H1 (cell line): ENCODE measurements around the gene VGLL1. TPM values are rescaled to one million over a fixed set of nuclear protein-coding genes. Genes with fewer than 3 reads are reported as not detected.

ENCODE experiments used
- CTCF ChIA-PET: fragments of 300-600 bp; sonication (Branson Sonifier 250); formaldehyde crosslinking; loops from one replicate; lab custom pipeline; 2021; ENCODE audit not compliant: partially characterized antibody; lab: Charles Lee
- POLR2A ChIA-PET: fragments of 300-600 bp; sonication (Branson Sonifier 250); formaldehyde crosslinking; loops from one replicate; lab custom pipeline; 2021; ENCODE audit warnings: inconsistent platforms; ENCODE audit not compliant: partially characterized antibody; lab: Charles Lee
- DNase-seq, 2 experiments: peaks; one replicate each; pipeline versions ENCODE4 v3.0.0 to v3.0.0-alpha.2; 2010 to 2022; ENCODE audit warnings: low spot score in 2 of 2, low read depth in 1 of 2, mixed read lengths in 1 of 2
- FAIRE-seq: peaks from 2 replicates; lab custom pipeline; 2011; peaks lifted over from hg19 to GRCh38; lab: Jason Lieb, UNC
- H2AFZ ChIP-seq: 2 replicates; pipeline ENCODE4 v1.8.1; 2012; ENCODE audit warnings: low read length, inconsistent platforms
- H2AK5ac ChIP-seq: 2 replicates; pipeline ENCODE4 v1.6.1; 2013; ENCODE audit warnings: low read depth, low read length
- H2BK120ac ChIP-seq: replicated peaks from 2 replicates; pipeline ENCODE3; 2013; ENCODE audit warnings: low read depth, low read length, inconsistent platforms
- H2BK12ac ChIP-seq: 2 replicates; pipeline ENCODE4 v1.6.1; 2013; ENCODE audit warnings: low read depth, low read length
- H2BK15ac ChIP-seq: 2 replicates; pipeline ENCODE4 v1.6.1; 2013; ENCODE audit warnings: low read length
- H2BK20ac ChIP-seq: 2 replicates; pipeline ENCODE4 v1.6.1; 2013; ENCODE audit warnings: low read length
- H2BK5ac ChIP-seq: 2 replicates; pipeline ENCODE4 v1.6.1; 2013; ENCODE audit warnings: low read depth, low read length
- H3K14ac ChIP-seq: 2 replicates; pipeline ENCODE4 v1.6.1; 2013; ENCODE audit warnings: inconsistent platforms; ENCODE audit not compliant: insufficient read length
- H3K18ac ChIP-seq: 2 replicates; pipeline ENCODE4 v1.6.1; 2013; ENCODE audit warnings: low read length; ENCODE audit errors: extremely low read depth
- H3K23ac ChIP-seq: 2 replicates; pipeline ENCODE4 v1.6.1; 2013; ENCODE audit warnings: inconsistent platforms; ENCODE audit not compliant: insufficient read length
- H3K23me2 ChIP-seq: 2 replicates; pipeline ENCODE4 v1.6.1; 2013; ENCODE audit warnings: low read depth, low read length
- H3K27ac ChIP-seq: 2 replicates; pipeline ENCODE4 v1.6.1; 2011; ENCODE audit warnings: low read depth, low read length, inconsistent platforms
- H3K27me3 ChIP-seq, 4 experiments: replicated peaks in 1 of 4; 1 replicate in 1 of 4; 2 replicates in 3 of 4; pipeline versions ENCODE4 v1.6.1 to v1.8.1; 2011 to 2013; ENCODE audit warnings: low read length in 3 of 4, mild to moderate bottlenecking in 3 of 4, inconsistent platforms in 2 of 4, mixed read lengths in 2 of 4, moderate library complexity in 1 of 4; ENCODE audit not compliant: control insufficient read depth in 3 of 4, insufficient read depth in 3 of 4; ENCODE audit errors: extremely low read depth in 1 of 4
- H3K36me3 ChIP-seq, 4 experiments: 2 replicates each; pipeline versions ENCODE4 v1.6.1 to v1.8.1; 2011 to 2013; ENCODE audit warnings: mild to moderate bottlenecking in 4 of 4, low read length in 3 of 4, moderate library complexity in 2 of 4, control low read depth in 1 of 4, inconsistent platforms in 1 of 4; ENCODE audit not compliant: insufficient read depth in 4 of 4, control insufficient read depth in 2 of 4
- H3K4ac ChIP-seq: replicated peaks from 2 replicates; pipeline ENCODE3; 2013; ENCODE audit warnings: low read length, low read depth, mixed read lengths, inconsistent platforms; ENCODE audit not compliant: insufficient read length
- H3K4me1 ChIP-seq, 4 experiments: replicated peaks in 1 of 4; 1 replicate in 1 of 4; 2 replicates in 3 of 4; pipeline versions ENCODE4 v1.6.1 to v1.8.1; 2011 to 2013; ENCODE audit warnings: low read length in 3 of 4, inconsistent platforms in 2 of 4, mixed read lengths in 1 of 4; ENCODE audit not compliant: insufficient read depth in 4 of 4, control insufficient read depth in 3 of 4
- H3K4me2 ChIP-seq, 2 experiments: 2 replicates each; pipeline versions ENCODE4 v1.6.1 to v1.8.1; 2011 to 2013; ENCODE audit warnings: low read depth in 2 of 2, low read length in 2 of 2, control low read depth in 1 of 2, inconsistent platforms in 1 of 2, mild to moderate bottlenecking in 1 of 2; ENCODE audit not compliant: insufficient read depth in 1 of 2
- H3K4me3 ChIP-seq, 4 experiments: fragments of 200-600, 300-600 bp in 1 of 4; sonication (generic), shearing (Covaris generic), sonication (Bioruptor Twin) in 1 of 4; 2 replicates each; pipeline versions ENCODE4 v1.5.1 to v1.8.1; 2011 to 2016; ENCODE audit warnings: low read length in 4 of 4, low read depth in 3 of 4, control low read depth in 2 of 4, inconsistent platforms in 2 of 4, mild to moderate bottlenecking in 2 of 4, mixed read lengths in 1 of 4, moderate library complexity in 1 of 4; ENCODE audit not compliant: insufficient read depth in 2 of 4; ENCODE audit errors: extremely low read depth in 1 of 4
- H3K56ac ChIP-seq: replicated peaks from 2 replicates; pipeline ENCODE3; 2013; ENCODE audit warnings: low read depth, mild to moderate bottlenecking, mixed read lengths, low read length, inconsistent platforms; ENCODE audit not compliant: insufficient read length
- H3K79me1 ChIP-seq: 2 replicates; pipeline ENCODE4 v1.6.1; 2013; ENCODE audit warnings: low read depth, low read length, control low read depth
- H3K79me2 ChIP-seq, 2 experiments: 2 replicates each; pipeline versions ENCODE4 v1.6.1 to v1.8.1; 2012 to 2013; ENCODE audit warnings: low read length in 2 of 2, mild to moderate bottlenecking in 2 of 2, inconsistent platforms in 1 of 2; ENCODE audit not compliant: insufficient read depth in 2 of 2, control insufficient read depth in 1 of 2
- H3K9ac ChIP-seq, 4 experiments: replicated peaks in 1 of 4; 1 replicate in 1 of 4; 2 replicates in 3 of 4; pipeline versions ENCODE4 v1.6.1 to v1.8.1; 2011 to 2013; ENCODE audit warnings: low read depth in 3 of 4, low read length in 3 of 4, control low read depth in 2 of 4, mild to moderate bottlenecking in 2 of 4, moderate library complexity in 2 of 4, inconsistent platforms in 1 of 4; ENCODE audit errors: extremely low read depth in 1 of 4
- H3K9me3 ChIP-seq, 2 experiments: 2 replicates each; pipeline versions ENCODE4 v1.6.1 to v1.8.1; 2012 to 2013; ENCODE audit warnings: mild to moderate bottlenecking in 2 of 2, moderate library complexity in 2 of 2, control low read depth in 1 of 2, inconsistent platforms in 1 of 2, low read depth in 1 of 2, low read length in 1 of 2, mixed read lengths in 1 of 2; ENCODE audit not compliant: insufficient read depth in 2 of 2
- H4K20me1 ChIP-seq, 2 experiments: replicated peaks in 1 of 2; 2 replicates each; pipeline versions ENCODE3 to v1.8.1; 2011 to 2013; ENCODE audit warnings: inconsistent platforms in 2 of 2, low read length in 2 of 2, mild to moderate bottlenecking in 1 of 2; ENCODE audit not compliant: insufficient read depth in 2 of 2, control insufficient read depth in 1 of 2
- H4K5ac ChIP-seq: 2 replicates; pipeline ENCODE4 v1.6.1; 2013; ENCODE audit warnings: low read length, low read depth, mixed read lengths, inconsistent platforms; ENCODE audit not compliant: insufficient read length
- H4K8ac ChIP-seq: 2 replicates; pipeline ENCODE4 v1.8.0; 2013; ENCODE audit warnings: mild to moderate bottlenecking, moderate library complexity, low read length, inconsistent platforms; ENCODE audit not compliant: insufficient read depth; ENCODE audit errors: extremely low read depth
- H4K91ac ChIP-seq: replicated peaks from 2 replicates; pipeline ENCODE3; 2013; ENCODE audit warnings: low read length, mixed read lengths, inconsistent platforms; ENCODE audit not compliant: insufficient read length
- SP1 ChIP-seq: IDR thresholded peaks from 2 replicates; pipeline ENCODE4 v1.6.1; 2011; ENCODE audit warnings: low read depth, low read length
- WGBS, 2 experiments: shearing (Covaris generic) in 1 of 2; methylation state at CpG; one replicate each; pipeline versions ENCODE4 v1.1.6 to v1.1.7; 2013 to 2015; ENCODE audit warnings: low lambda C conversion rate in 2 of 2, mixed read lengths in 2 of 2, inconsistent platforms in 1 of 2, low coverage in 1 of 2, missing lambda C conversion rate in 1 of 2; ENCODE audit not compliant: insufficient replicate concordance in 2 of 2, insufficient coverage in 1 of 2, insufficient read length in 1 of 2; ENCODE audit errors: extremely low coverage in 1 of 2, missing lambda C conversion rate in 1 of 2; 5-methylcytosine and 5-hydroxymethylcytosine counted together
- polyA plus RNA-seq, 7 experiments: library from polyadenylated mRNA; depleted of rRNA in 3 of 7; stranded (reverse) in 5 of 7; unstranded in 2 of 7; fragments of >200 nt in 5 of 7; fragments of 200-250 nt in 2 of 7; gene quantifications; 1 replicate in 5 of 7; 2 replicates in 1 of 7; 4 replicates in 1 of 7; pipeline versions ENCODE4 v1.2.1 to v1.2.3, GENCODE V29; 2011 to 2013; ENCODE audit warnings: missing spikeins in 2 of 7, mixed read lengths in 2 of 7
- total RNA-seq: library from RNA; stranded (reverse); fragmentation: NEBNext Ultra II Directional; extraction: Animal tissue kit (Norgen Biotek cat#: 25700); gene quantifications from 2 replicates; pipeline ENCODE4 v1.2.1, GENCODE V29; 2021
- TF ChIP-seq, protein P1 (sequence below), 3 experiments: IDR thresholded peaks; 1 replicate in 2 of 3; 2 replicates in 1 of 3; pipeline versions ENCODE4 v1.5.1 to v1.6.1; 2011; ENCODE audit warnings: low read length in 3 of 3, mild to moderate bottlenecking in 3 of 3, inconsistent platforms in 2 of 3, low read depth in 1 of 3, moderate library complexity in 1 of 3; ENCODE audit not compliant: insufficient read depth in 1 of 3; ENCODE audit errors: control extremely low read depth in 1 of 3

Gene VGLL1
- total and polyA plus RNA-seq, 2 of the 8 experiments (the other 6 are each of a cell fraction or from before 2014, with no cell fraction given) = not detected

DNA sequence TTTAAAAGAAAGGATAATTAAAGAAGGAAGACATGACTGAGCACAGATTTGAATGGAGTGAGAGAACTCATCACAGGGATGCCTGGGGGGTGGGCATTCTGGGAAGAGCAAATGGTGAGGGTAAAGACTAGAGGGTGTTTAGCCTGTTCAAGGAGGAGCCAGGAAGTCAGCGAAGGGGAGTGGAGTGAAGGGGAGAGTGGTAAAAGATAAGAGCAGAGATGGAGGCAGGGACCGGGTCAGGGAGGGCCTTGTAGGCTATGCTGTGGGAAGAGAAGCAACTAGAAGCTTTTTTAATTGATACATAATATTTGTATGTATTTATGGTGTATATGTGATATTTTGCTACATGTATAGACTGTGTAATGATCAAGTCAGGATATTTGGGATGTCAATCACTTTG, 2.2 kb upstream of the VGLL1 start:
- no peak overlapping the region for H4K91ac ChIP-seq
- H3K4me3 ChIP-seq = no peak overlapping the region
- ChIA-PET POLR2A (no interaction called here), CTCF (no interaction called here)
- H4K8ac ChIP-seq = no peak overlapping the region
- H2BK120ac ChIP-seq = no peak overlapping the region
- no peak overlapping the region for H2BK12ac ChIP-seq
- H3K4me2 ChIP-seq = no peak overlapping the region
- no peaks in the 10 kb centered on the region for H3K4me1 ChIP-seq
- no peaks in the 10 kb centered on the region for H3K23me2 ChIP-seq
- H3K79me2 ChIP-seq = no peaks in the 10 kb centered on the region
- H3K18ac ChIP-seq = no peak overlapping the region
- H4K5ac ChIP-seq = no peak overlapping the region
- H2BK5ac ChIP-seq = no peak overlapping the region
- no peaks in the 10 kb centered on the region for H3K36me3 ChIP-seq
- H3K9ac ChIP-seq = no peak overlapping the region
- H2BK15ac ChIP-seq = no peak overlapping the region
- H3K79me1 ChIP-seq = no peaks in the 10 kb centered on the region
- no peak overlapping the region for H3K14ac ChIP-seq
- H3K23ac ChIP-seq = no peak overlapping the region
- no peaks in the 10 kb centered on the region for H3K27me3 ChIP-seq
- DNase-seq = no peak
- FAIRE-seq = no peak
- 67% methylated on average over 1 of the region's 2 CpGs; no CpG with 5 or more reads in 1 of the 2 experiments for WGBS, 2 experiments
- H3K27ac ChIP-seq = no peak overlapping the region
- peak; percentile 66; the same call in 1 of the 2 replicates for TF ChIP-seq SP1
- TF ChIP-seq, protein P1, sequence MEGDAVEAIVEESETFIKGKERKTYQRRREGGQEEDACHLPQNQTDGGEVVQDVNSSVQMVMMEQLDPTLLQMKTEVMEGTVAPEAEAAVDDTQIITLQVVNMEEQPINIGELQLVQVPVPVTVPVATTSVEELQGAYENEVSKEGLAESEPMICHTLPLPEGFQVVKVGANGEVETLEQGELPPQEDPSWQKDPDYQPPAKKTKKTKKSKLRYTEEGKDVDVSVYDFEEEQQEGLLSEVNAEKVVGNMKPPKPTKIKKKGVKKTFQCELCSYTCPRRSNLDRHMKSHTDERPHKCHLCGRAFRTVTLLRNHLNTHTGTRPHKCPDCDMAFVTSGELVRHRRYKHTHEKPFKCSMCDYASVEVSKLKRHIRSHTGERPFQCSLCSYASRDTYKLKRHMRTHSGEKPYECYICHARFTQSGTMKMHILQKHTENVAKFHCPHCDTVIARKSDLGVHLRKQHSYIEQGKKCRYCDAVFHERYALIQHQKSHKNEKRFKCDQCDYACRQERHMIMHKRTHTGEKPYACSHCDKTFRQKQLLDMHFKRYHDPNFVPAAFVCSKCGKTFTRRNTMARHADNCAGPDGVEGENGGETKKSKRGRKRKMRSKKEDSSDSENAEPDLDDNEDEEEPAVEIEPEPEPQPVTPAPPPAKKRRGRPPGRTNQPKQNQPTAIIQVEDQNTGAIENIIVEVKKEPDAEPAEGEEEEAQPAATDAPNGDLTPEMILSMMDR (IDR thresholded peaks at IDR 0.05; ENCODE audit: control extremely low read depth in 1 of 3, insufficient read depth in 1 of 3, low read depth in 1 of 3, low read length in 3 of 3) = no peak
- no peak overlapping the region for H3K56ac ChIP-seq
- no peak overlapping the region for H2AK5ac ChIP-seq
- no peak overlapping the region for H2BK20ac ChIP-seq
- H4K20me1 ChIP-seq = no peaks in the 10 kb centered on the region
- no peak overlapping the region for H3K4ac ChIP-seq
- no peak overlapping the region for H2AFZ ChIP-seq
- no peaks in the 10 kb centered on the region for H3K9me3 ChIP-seq
